Epithelial cell of proximal tubule (primary cell): ENCODE data around the gene HECTD1. TPM values are rescaled to one million over a fixed set of nuclear protein-coding genes. Genes with fewer than 3 reads are reported as not detected.

Experiments used
- DNase-seq: peaks from one replicate; pipeline ENCODE4 v3.0.0-alpha.2; 2011; ENCODE audit warnings: low read depth
- H3K4me3 ChIP-seq: 2 replicates; pipeline ENCODE4 v1.5.1; 2011; ENCODE audit warnings: low read depth, mild to moderate bottlenecking, low read length
- total RNA-seq: library from RNA; depleted of rRNA; stranded (reverse); fragments of >200 nt; gene quantifications from 2 replicates; pipeline ENCODE4 v1.2.3, GENCODE V29; 2015
- TF ChIP-seq, protein P1 (sequence below): conservative IDR thresholded peaks from 2 replicates; pipeline ENCODE4 v1.5.1; 2012; ENCODE audit warnings: low read depth, mild to moderate bottlenecking, low read length

The HECTD1 gene
- total RNA-seq, 1 donor from 2014 or later = 101 TPM

DNA sequence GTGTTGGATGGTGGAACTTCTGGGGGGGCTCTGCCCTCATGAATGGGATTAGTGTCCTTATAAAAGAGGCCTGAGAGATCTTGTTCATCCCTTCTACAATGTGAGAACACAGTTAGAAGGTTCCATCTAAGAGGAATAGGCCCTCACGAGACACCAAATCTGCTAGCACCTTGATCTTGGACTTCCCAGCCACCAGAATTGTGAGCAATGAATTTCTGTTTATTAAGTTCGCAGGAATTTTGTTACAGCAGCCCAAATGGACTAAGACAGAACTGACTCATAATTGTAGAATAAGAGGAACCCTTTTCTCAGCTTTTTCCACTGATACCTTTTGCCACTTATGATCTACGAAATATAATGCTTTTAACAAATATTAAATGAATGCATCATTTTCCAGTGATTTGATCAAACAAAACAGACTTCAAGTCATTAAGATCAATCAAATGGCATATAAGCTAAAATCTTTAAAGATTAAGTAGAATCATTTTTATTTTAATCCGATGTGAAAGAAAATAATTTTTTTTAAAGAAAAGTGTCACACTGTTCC, 68.2 kb downstream of the HECTD1 start:
- no peak overlapping the region for H3K4me3 ChIP-seq
- TF ChIP-seq, protein P1, sequence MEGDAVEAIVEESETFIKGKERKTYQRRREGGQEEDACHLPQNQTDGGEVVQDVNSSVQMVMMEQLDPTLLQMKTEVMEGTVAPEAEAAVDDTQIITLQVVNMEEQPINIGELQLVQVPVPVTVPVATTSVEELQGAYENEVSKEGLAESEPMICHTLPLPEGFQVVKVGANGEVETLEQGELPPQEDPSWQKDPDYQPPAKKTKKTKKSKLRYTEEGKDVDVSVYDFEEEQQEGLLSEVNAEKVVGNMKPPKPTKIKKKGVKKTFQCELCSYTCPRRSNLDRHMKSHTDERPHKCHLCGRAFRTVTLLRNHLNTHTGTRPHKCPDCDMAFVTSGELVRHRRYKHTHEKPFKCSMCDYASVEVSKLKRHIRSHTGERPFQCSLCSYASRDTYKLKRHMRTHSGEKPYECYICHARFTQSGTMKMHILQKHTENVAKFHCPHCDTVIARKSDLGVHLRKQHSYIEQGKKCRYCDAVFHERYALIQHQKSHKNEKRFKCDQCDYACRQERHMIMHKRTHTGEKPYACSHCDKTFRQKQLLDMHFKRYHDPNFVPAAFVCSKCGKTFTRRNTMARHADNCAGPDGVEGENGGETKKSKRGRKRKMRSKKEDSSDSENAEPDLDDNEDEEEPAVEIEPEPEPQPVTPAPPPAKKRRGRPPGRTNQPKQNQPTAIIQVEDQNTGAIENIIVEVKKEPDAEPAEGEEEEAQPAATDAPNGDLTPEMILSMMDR = no peak
- DNase-seq = no peak

DNA sequence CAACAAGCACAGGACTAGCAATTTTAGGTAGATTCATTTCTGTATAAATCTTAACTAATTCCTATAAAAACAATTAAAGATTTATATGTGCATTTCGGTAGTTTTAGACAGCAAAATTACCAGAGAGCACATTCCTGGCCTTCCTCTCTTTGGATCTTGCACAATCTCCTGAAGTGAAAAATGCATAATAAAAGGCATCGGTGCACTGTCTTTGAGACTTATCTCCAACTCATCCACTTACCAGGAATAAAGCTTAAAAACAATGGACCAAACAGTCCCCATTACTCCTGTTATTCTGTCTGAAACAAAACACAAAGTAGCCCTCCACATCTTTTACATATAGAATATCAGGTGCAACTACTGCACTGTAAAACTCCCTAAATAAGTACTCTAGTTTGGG, 69.3 kb downstream of the HECTD1 start:
- no peak overlapping the region for H3K4me3 ChIP-seq
- TF ChIP-seq, protein P1 = no peak
- no peak for DNase-seq

DNA sequence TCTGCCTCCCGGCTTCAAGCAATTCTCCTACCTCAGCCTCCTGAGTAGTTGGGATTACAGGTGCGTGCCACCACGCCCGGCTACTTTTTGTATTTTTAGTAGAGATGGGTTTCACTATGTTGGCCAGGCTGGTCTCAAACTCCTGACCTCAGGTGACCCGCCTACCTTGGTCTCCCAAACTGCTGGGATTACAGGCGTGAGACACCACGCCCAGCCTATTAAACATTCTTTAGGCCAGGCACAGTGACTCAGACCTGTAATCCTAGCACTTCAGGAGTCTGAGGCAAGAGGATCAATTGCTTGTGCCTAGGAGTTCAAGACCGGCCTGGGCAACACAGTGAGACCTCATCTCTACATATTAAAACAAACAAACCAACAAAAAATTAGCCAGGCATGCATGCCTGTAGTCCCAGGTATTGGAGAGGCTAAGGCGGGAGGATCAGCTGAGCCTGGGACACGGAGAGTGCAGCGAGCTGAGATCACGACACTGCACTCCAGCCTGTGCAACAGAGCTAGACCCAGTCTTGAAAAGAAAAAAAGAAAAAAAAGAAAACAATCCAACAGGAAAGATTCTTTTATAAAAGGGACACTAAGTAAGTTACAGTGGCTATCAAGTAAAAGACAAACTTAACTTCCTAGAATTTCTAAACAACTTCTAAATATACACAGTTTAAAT, 70.2 kb downstream of the HECTD1 start:
- TF ChIP-seq, protein P1 = no peak
- DNase-seq = no peak
- H3K4me3 ChIP-seq = no peak overlapping the region

DNA sequence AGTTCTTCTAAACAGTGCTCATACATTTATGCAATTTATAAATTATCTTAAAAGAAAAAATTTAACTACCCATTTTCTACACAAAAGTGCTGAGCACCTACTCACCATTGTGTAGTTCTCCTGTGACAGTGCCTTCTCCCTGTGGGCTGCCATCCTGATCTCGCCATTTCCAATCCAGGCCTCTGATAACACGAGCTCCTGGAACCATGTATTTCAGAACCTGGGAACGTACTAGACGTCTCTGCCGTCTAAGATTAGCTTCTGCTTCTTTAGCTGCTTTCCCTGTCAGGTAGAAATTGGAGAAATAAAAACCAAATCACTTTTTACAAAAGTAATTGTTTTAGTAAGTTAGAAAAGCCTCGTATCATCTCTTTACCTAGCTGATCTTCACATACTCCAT, 74.5 kb downstream of the HECTD1 start:
- TF ChIP-seq, protein P1 = no peak
- no peak overlapping the region for H3K4me3 ChIP-seq
- no peak for DNase-seq

DNA sequence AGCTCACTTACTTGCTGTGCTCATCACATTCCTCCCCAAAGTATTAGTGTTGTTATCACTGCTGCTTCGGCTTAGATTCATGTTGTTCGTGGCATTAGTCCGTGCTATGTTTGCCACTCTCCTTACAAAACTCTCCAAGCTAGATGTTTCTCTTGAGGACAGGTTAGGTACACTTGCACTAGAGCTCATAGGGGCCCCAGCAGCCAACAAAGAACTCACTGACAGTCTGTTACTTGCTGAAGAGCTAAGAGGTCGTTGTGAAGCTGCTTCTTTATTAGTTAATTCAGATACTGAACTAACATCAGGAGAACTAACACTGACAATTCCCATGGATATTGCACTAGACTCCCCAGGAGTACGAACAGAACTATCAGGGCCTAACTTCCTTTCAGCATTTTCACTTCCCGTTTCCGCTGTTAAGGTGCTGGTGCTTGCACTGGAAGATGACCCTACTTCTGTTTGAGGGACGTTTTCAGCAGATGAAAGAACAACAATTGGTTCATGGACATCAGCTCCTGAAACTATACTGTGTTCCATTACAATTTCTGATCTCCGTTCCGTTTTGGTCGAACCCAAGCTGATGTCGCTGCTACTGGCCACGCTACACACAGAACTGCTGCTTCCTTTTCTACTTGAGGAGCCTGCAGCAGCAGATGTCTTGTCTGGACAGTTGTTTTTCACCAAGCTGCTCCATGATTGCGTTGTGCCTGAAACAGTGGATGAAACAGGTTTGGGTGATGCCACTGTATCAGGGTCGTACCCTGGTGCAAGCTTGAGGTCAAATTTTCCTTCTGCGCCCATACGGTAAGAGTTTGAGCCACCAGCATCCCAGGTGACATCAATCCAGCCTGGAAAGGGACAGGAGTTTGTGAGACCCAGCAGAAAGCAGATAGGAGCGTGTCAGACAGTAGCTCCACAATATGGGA, 78.7 kb downstream of the HECTD1 start:
- H3K4me3 ChIP-seq = no peak overlapping the region
- DNase-seq = no peak
- TF ChIP-seq, protein P1 = no peak

DNA sequence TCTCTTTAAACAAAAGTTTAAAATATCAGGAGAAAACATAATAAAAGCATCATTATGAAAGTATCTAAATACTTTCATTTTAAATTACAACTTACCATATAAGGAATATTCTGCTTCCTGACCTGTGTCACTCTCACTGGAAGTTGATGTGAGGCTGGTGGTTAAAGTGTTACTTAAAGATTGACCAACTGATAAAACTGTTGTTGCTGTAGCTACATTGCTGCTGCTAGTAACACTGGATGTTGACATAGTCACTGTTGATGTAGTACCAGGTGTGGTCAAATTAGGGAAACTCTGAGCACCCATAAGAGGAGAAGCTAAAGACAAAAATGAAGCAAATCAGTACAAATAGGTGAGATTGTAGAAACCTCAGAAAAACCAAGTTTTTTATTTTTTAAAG, 79.9 kb downstream of the HECTD1 start:
- TF ChIP-seq, protein P1 = no peak
- DNase-seq = peak; percentile 31
- H3K4me3 ChIP-seq = no peak overlapping the region
